GM23338 (cell line): Measurements from ENCODE around the gene VWC2. TPM values are rescaled to one million over a fixed set of nuclear protein-coding genes. Genes with fewer than 3 reads are reported as not detected.

Experiments used
- ATAC-seq: fragments of 200-7000 bp; cut with Tn5 transposase; 3 replicates; pipeline ENCODE4 v1.9.1; 2020
- DNase-seq: peaks from one replicate; pipeline ENCODE4 v3.0.0-alpha.2; 2015; ENCODE audit warnings: low spot score
- H2AFZ ChIP-seq: fragments of 200-600 bp; sonication (generic); 2 replicates; pipeline ENCODE4 v1.8.0; 2016; ENCODE audit warnings: antibody characterized with exemption, mild to moderate bottlenecking, moderate library complexity
- H3F3A ChIP-seq: fragments of 200-600 bp; sonication (generic); replicated peaks from 2 replicates; pipeline ENCODE4 v1.8.0; 2017; ENCODE audit warnings: antibody characterized with exemption, mixed run types, low read depth
- H3K27ac ChIP-seq: fragments of 200-600 bp; sonication (generic); 2 replicates; pipeline ENCODE4 v1.6.1; 2016; ENCODE audit warnings: low read depth
- H3K27me3 ChIP-seq: fragments of 200-600 bp; sonication (generic); 2 replicates; pipeline ENCODE4 v1.8.0; 2016; ENCODE audit warnings: mild to moderate bottlenecking, mixed run types, moderate library complexity; ENCODE audit not compliant: insufficient read depth
- H3K36me3 ChIP-seq: fragments of 200-600 bp; sonication (generic); 2 replicates; pipeline ENCODE4 v1.8.0; 2016; ENCODE audit warnings: mild to moderate bottlenecking; ENCODE audit not compliant: insufficient read depth
- H3K4me1 ChIP-seq: fragments of 200-600 bp; sonication (generic); 2 replicates; pipeline ENCODE4 v1.8.0; 2016; ENCODE audit warnings: mild to moderate bottlenecking, moderate library complexity; ENCODE audit not compliant: insufficient read depth
- H3K4me2 ChIP-seq: fragments of 200-600 bp; sonication (generic); 2 replicates; pipeline ENCODE4 v1.7.1; 2017; ENCODE audit warnings: mixed run types
- H3K4me3 ChIP-seq: fragments of 200-600 bp; sonication (generic); 2 replicates; pipeline ENCODE4 v1.6.1; 2016; ENCODE audit warnings: mixed run types
- H3K79me2 ChIP-seq: fragments of 200-600 bp; sonication (generic); replicated peaks from 2 replicates; pipeline ENCODE4 v1.8.0; 2017; ENCODE audit warnings: mild to moderate bottlenecking; ENCODE audit not compliant: insufficient read depth
- H3K9me2 ChIP-seq: fragments of 200-600 bp; sonication (generic); 2 replicates; pipeline ENCODE4 v1.8.0; 2017; ENCODE audit not compliant: insufficient read depth
- H4K20me1 ChIP-seq: fragments of 200-600 bp; sonication (generic); replicated peaks from 2 replicates; pipeline ENCODE4 v1.8.0; 2017; ENCODE audit warnings: mild to moderate bottlenecking; ENCODE audit not compliant: insufficient read depth
- H3K27ac Mint-ChIP-seq: 2 replicates; pipeline ENCODE4 v1.8.0; 2020; ENCODE audit warnings: inconsistent platforms, mild to moderate bottlenecking, moderate library complexity, mixed read lengths
- H3K27me3 Mint-ChIP-seq: 3 replicates; pipeline ENCODE4 v1.8.0; 2022; ENCODE audit warnings: low read depth, mild to moderate bottlenecking, moderate library complexity, mixed read lengths, inconsistent platforms; ENCODE audit not compliant: insufficient read depth, poor library complexity
- H3K36me3 Mint-ChIP-seq: 3 replicates; pipeline ENCODE4 v1.8.0; 2021; ENCODE audit warnings: low read depth, mild to moderate bottlenecking, inconsistent platforms, moderate library complexity, mixed read lengths
- H3K4me1 Mint-ChIP-seq: 3 replicates; pipeline ENCODE4 v1.8.0; 2020; ENCODE audit warnings: mild to moderate bottlenecking, inconsistent platforms, mixed read lengths
- H3K4me3 Mint-ChIP-seq: 3 replicates; pipeline ENCODE4 v1.8.0; 2021; ENCODE audit warnings: moderate library complexity, mild to moderate bottlenecking, inconsistent platforms, mixed read lengths
- H3K9me3 Mint-ChIP-seq: 3 replicates; pipeline ENCODE4 v1.8.0; 2020; ENCODE audit warnings: moderate library complexity, mild to moderate bottlenecking, inconsistent platforms, mixed read lengths
- CREB1 ChIP-seq: fragments of 250-450 bp; sonication (Bioruptor Pico); IDR thresholded peaks from 2 replicates; pipeline ENCODE4 v1.5.0; 2020; ENCODE audit warnings: low read depth, mild to moderate bottlenecking, moderate library complexity
- EZH2 ChIP-seq: fragments of 200-600 bp; sonication (generic); IDR thresholded peaks from one replicate; pipeline ENCODE4 v1.8.0; 2017; ENCODE audit warnings: antibody characterized with exemption, mild to moderate bottlenecking, low read depth; ENCODE audit not compliant: unreplicated experiment
- EZH2phosphoT487 ChIP-seq: fragments of 200-600 bp; sonication (generic); IDR thresholded peaks from one replicate; pipeline ENCODE4 v1.8.1; 2018; ENCODE audit warnings: antibody characterized with exemption; ENCODE audit not compliant: unreplicated experiment
- JUNB ChIP-seq: IDR thresholded peaks from one replicate; pipeline ENCODE4 v1.6.1; 2016; ENCODE audit warnings: antibody characterized with exemption; ENCODE audit not compliant: unreplicated experiment
- NANOG ChIP-seq: IDR thresholded peaks from 2 replicates; pipeline ENCODE4 v1.6.1; 2016; ENCODE audit warnings: antibody characterized with exemption, borderline replicate concordance
- POLR2AphosphoS5 ChIP-seq: IDR thresholded peaks from 2 replicates; pipeline ENCODE4 v1.6.1; 2016; ENCODE audit warnings: antibody characterized with exemption, low read depth
- STAT1 ChIP-seq: IDR thresholded peaks from one replicate; pipeline ENCODE4 v1.6.1; 2016; ENCODE audit warnings: antibody characterized with exemption; ENCODE audit not compliant: unreplicated experiment
- ZNF114 ChIP-seq: fragments of 250-450 bp; sonication (Bioruptor Pico); IDR thresholded peaks from 2 replicates; pipeline ENCODE4 v1.5.0; 2020; ENCODE audit warnings: mild to moderate bottlenecking, moderate library complexity
- ZNF331 ChIP-seq: fragments of 250-450 bp; sonication (Bioruptor Pico); IDR thresholded peaks from 2 replicates; pipeline ENCODE4 v1.5.0; 2020; ENCODE audit warnings: low read depth, mild to moderate bottlenecking, moderate library complexity
- polyA plus RNA-seq: library from polyadenylated mRNA; unstranded; fragments of >200 nt; fragmentation: Nextera tagmentation; extraction: Ambion mirVana; gene quantifications from 2 replicates; pipeline ENCODE4 v1.2.1, GENCODE V29; 2016
- total RNA-seq: library from RNA; depleted of rRNA; stranded (reverse); fragments of >200 nt; shearing (Covaris generic); gene quantifications from 2 replicates; pipeline ENCODE4 v1.2.3, GENCODE V29; 2014
- TF ChIP-seq, protein P1 (sequence below), 2 experiments: fragments of 200-600 bp in 1 of 2; sonication (generic) in 1 of 2; conservative IDR thresholded peaks; 2 replicates each; pipeline versions ENCODE4 v1.5.1 to v1.6.1; 2016 to 2017; ENCODE audit warnings: antibody characterized with exemption in 2 of 2, low read depth in 2 of 2, mild to moderate bottlenecking in 2 of 2, moderate library complexity in 1 of 2
- TF ChIP-seq, protein P2 (sequence below): fragments of 250-450 bp; sonication (Bioruptor Pico); IDR thresholded peaks from 2 replicates; pipeline ENCODE4 v1.5.0; 2020; ENCODE audit warnings: mild to moderate bottlenecking, moderate library complexity
- TF ChIP-seq, protein P3 (sequence below): IDR thresholded peaks from 2 replicates; pipeline ENCODE4 v1.6.1; 2016; ENCODE audit warnings: antibody characterized with exemption
- TF ChIP-seq, protein P4 (sequence below): IDR thresholded peaks from one replicate; pipeline ENCODE4 v1.6.1; 2018; ENCODE audit warnings: antibody characterized with exemption; ENCODE audit not compliant: unreplicated experiment

VWC2 gene
- total and polyA plus RNA-seq, 2 experiments from 2014 or later: 0.15 to 0.45 TPM

DNA sequence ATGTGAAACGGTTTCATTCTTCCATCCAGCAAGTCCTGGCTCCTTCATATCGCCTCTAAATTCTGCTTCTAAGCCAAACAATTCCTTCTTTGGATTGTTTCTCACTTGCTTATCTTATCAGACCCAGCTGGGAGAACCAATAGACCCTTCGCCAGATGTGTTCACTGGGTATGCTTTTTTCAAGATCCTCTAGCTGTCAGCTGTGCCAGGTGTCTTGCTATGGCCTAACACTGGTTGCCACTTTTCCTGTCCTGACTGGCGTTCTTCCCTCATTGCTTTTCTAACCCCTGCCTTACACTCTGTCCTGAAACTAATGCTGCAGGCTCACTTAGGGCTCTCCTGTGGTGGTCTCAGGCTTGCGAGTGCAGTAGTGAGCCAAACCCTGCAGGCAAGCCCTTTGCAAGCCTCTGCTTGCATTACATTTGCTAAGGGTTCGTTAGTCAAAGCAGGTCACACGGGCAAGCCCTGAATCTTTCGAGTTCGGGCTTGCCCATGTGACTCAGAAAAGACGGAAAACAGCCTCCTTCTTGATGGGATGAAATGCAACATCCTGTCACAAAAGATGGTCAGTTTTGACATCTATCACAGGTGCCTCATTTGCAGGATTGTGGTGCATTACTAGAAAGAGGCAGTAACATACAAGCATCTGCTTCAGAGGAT is 92.8 kb downstream of the VWC2 start:
- Histone ChIP-seq H3K79me2 (no peaks in the 10 kb centered on the region), H3K4me3 (no peak overlapping the region), H3K27me3 (no peaks in the 10 kb centered on the region), H3K4me1 (no peaks in the 10 kb centered on the region; the same call in 1 of the 2 replicates), H3F3A (no peaks in the 10 kb centered on the region), H3K36me3 (no peaks in the 10 kb centered on the region), H3K9me2 (0 out of 2 replicates have a peak, but pooled peaks cover 4% of the 10 kb centered on the region), H4K20me1 (no peaks in the 10 kb centered on the region), H3K4me2 (no peak overlapping the region), H3K27ac (no peak overlapping the region), H2AFZ (peak overlapping the region; percentile 81; the same call in 1 of the 2 replicates)
- DNase-seq (no peak), ATAC-seq (no peak)
- Mint-ChIP-seq H3K4me3 (no peak overlapping the region), H3K4me1 (peaks cover 10% of the 10 kb centered on the region), H3K9me3 (peaks cover 3% of the 10 kb centered on the region), H3K27ac (no peak overlapping the region; the same call in 1 of the 2 replicates), H3K36me3 (0 out of 3 replicates have a peak, but pooled peaks cover 9% of the 10 kb centered on the region), H3K27me3 (peaks cover 3% of the 10 kb centered on the region)
- TF ChIP-seq STAT1: no peak
- TF ChIP-seq, protein P1, sequence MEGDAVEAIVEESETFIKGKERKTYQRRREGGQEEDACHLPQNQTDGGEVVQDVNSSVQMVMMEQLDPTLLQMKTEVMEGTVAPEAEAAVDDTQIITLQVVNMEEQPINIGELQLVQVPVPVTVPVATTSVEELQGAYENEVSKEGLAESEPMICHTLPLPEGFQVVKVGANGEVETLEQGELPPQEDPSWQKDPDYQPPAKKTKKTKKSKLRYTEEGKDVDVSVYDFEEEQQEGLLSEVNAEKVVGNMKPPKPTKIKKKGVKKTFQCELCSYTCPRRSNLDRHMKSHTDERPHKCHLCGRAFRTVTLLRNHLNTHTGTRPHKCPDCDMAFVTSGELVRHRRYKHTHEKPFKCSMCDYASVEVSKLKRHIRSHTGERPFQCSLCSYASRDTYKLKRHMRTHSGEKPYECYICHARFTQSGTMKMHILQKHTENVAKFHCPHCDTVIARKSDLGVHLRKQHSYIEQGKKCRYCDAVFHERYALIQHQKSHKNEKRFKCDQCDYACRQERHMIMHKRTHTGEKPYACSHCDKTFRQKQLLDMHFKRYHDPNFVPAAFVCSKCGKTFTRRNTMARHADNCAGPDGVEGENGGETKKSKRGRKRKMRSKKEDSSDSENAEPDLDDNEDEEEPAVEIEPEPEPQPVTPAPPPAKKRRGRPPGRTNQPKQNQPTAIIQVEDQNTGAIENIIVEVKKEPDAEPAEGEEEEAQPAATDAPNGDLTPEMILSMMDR (conservative IDR thresholded peaks at IDR 0.05; ENCODE audit: low read depth in 2 of 2): no peak
- TF ChIP-seq, protein P2, sequence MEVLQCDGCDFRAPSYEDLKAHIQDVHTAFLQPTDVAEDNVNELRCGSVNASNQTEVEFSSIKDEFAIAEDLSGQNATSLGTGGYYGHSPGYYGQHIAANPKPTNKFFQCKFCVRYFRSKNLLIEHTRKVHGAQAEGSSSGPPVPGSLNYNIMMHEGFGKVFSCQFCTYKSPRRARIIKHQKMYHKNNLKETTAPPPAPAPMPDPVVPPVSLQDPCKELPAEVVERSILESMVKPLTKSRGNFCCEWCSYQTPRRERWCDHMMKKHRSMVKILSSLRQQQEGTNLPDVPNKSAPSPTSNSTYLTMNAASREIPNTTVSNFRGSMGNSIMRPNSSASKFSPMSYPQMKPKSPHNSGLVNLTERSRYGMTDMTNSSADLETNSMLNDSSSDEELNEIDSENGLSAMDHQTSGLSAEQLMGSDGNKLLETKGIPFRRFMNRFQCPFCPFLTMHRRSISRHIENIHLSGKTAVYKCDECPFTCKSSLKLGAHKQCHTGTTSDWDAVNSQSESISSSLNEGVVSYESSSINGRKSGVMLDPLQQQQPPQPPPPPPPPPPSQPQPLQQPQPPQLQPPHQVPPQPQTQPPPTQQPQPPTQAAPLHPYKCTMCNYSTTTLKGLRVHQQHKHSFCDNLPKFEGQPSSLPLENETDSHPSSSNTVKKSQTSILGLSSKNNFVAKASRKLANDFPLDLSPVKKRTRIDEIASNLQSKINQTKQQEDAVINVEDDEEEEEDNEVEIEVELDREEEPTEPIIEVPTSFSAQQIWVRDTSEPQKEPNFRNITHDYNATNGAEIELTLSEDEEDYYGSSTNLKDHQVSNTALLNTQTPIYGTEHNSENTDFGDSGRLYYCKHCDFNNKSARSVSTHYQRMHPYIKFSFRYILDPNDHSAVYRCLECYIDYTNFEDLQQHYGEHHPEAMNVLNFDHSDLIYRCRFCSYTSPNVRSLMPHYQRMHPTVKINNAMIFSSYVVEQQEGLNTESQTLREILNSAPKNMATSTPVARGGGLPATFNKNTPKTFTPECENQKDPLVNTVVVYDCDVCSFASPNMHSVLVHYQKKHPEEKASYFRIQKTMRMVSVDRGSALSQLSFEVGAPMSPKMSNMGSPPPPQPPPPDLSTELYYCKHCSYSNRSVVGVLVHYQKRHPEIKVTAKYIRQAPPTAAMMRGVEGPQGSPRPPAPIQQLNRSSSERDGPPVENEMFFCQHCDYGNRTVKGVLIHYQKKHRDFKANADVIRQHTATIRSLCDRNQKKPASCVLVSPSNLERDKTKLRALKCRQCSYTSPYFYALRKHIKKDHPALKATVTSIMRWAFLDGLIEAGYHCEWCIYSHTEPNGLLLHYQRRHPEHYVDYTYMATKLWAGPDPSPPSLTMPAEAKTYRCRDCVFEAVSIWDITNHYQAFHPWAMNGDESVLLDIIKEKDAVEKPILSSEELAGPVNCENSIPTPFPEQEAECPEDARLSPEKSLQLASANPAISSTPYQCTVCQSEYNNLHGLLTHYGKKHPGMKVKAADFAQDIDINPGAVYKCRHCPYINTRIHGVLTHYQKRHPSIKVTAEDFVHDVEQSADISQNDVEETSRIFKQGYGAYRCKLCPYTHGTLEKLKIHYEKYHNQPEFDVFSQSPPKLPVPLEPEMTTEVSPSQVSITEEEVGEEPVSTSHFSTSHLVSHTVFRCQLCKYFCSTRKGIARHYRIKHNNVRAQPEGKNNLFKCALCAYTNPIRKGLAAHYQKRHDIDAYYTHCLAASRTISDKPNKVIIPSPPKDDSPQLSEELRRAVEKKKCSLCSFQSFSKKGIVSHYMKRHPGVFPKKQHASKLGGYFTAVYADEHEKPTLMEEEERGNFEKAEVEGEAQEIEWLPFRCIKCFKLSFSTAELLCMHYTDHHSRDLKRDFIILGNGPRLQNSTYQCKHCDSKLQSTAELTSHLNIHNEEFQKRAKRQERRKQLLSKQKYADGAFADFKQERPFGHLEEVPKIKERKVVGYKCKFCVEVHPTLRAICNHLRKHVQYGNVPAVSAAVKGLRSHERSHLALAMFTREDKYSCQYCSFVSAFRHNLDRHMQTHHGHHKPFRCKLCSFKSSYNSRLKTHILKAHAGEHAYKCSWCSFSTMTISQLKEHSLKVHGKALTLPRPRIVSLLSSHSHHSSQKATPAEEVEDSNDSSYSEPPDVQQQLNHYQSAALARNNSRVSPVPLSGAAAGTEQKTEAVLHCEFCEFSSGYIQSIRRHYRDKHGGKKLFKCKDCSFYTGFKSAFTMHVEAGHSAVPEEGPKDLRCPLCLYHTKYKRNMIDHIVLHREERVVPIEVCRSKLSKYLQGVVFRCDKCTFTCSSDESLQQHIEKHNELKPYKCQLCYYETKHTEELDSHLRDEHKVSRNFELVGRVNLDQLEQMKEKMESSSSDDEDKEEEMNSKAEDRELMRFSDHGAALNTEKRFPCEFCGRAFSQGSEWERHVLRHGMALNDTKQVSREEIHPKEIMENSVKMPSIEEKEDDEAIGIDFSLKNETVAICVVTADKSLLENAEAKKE: no peak
- TF ChIP-seq ZNF331 (CRISPR knock-in tag): no peak
- TF ChIP-seq, protein P3, sequence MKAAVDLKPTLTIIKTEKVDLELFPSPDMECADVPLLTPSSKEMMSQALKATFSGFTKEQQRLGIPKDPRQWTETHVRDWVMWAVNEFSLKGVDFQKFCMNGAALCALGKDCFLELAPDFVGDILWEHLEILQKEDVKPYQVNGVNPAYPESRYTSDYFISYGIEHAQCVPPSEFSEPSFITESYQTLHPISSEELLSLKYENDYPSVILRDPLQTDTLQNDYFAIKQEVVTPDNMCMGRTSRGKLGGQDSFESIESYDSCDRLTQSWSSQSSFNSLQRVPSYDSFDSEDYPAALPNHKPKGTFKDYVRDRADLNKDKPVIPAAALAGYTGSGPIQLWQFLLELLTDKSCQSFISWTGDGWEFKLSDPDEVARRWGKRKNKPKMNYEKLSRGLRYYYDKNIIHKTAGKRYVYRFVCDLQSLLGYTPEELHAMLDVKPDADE: no peak
- TF ChIP-seq EZH2phosphoT487: no peak
- no peak for TF ChIP-seq CREB1 (CRISPR knock-in tag)
- TF ChIP-seq EZH2: no peak
- no peak for TF ChIP-seq ZNF114 (CRISPR knock-in tag)
- TF ChIP-seq, protein P4, sequence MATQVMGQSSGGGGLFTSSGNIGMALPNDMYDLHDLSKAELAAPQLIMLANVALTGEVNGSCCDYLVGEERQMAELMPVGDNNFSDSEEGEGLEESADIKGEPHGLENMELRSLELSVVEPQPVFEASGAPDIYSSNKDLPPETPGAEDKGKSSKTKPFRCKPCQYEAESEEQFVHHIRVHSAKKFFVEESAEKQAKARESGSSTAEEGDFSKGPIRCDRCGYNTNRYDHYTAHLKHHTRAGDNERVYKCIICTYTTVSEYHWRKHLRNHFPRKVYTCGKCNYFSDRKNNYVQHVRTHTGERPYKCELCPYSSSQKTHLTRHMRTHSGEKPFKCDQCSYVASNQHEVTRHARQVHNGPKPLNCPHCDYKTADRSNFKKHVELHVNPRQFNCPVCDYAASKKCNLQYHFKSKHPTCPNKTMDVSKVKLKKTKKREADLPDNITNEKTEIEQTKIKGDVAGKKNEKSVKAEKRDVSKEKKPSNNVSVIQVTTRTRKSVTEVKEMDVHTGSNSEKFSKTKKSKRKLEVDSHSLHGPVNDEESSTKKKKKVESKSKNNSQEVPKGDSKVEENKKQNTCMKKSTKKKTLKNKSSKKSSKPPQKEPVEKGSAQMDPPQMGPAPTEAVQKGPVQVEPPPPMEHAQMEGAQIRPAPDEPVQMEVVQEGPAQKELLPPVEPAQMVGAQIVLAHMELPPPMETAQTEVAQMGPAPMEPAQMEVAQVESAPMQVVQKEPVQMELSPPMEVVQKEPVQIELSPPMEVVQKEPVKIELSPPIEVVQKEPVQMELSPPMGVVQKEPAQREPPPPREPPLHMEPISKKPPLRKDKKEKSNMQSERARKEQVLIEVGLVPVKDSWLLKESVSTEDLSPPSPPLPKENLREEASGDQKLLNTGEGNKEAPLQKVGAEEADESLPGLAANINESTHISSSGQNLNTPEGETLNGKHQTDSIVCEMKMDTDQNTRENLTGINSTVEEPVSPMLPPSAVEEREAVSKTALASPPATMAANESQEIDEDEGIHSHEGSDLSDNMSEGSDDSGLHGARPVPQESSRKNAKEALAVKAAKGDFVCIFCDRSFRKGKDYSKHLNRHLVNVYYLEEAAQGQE: no peak
- TF ChIP-seq JUNB: no peak
- TF ChIP-seq POLR2AphosphoS5: no peak
- no peak for TF ChIP-seq NANOG
